SK-N-SH (cell line): Measurements from ENCODE around the gene PAQR7. TPM values are rescaled to one million over a fixed set of nuclear protein-coding genes. Genes with fewer than 3 reads are reported as not detected.

Source experiments
- CTCF ChIA-PET: fragments of 300-600, 350-600 bp; formaldehyde crosslinking; extraction: SDS; loops from one replicate; lab custom pipeline; 2021; lab: Yijun Ruan, JAX
- POLR2A ChIA-PET: fragments of 350-600 bp; sonication (Branson Sonifier 250); formaldehyde crosslinking; extraction: SDS; loops from one replicate; lab custom pipeline; 2020; ENCODE audit warnings: antibody characterized with exemption, inconsistent platforms; lab: Yijun Ruan, JAX
- DNase-seq: peaks from one replicate; pipeline ENCODE4 v3.0.0; 2012
- H2AFZ ChIP-seq: fragments of 200-600 bp; sonication (generic); 2 replicates; pipeline ENCODE4 v1.8.1; 2016; ENCODE audit warnings: antibody characterized with exemption, mild to moderate bottlenecking, low read depth
- H3F3A ChIP-seq: fragments of 200-600 bp; sonication (generic); replicated peaks from 2 replicates; pipeline ENCODE3; 2016; ENCODE audit warnings: antibody characterized with exemption, mild to moderate bottlenecking; ENCODE audit not compliant: insufficient read depth
- H3K27ac ChIP-seq, 2 experiments: fragments of 200-500 bp in 1 of 2; fragments of 200-600 bp in 1 of 2; sonication (Bioruptor generic) in 1 of 2; sonication (generic), shearing (Covaris generic) in 1 of 2; 2 replicates each; pipeline versions ENCODE4 v1.5.1 to v1.6.1; 2014 to 2016; ENCODE audit warnings: low read depth in 2 of 2, inconsistent platforms in 1 of 2, low read length in 1 of 2, mild to moderate bottlenecking in 1 of 2, mixed read lengths in 1 of 2
- H3K27me3 ChIP-seq: fragments of 200-600 bp; sonication (generic), shearing (Covaris generic); 2 replicates; pipeline ENCODE4 v1.6.1; 2016; ENCODE audit warnings: mixed run types; ENCODE audit not compliant: insufficient read depth
- H3K36me3 ChIP-seq, 2 experiments: fragments of 200-500 bp in 1 of 2; fragments of 200-600 bp in 1 of 2; sonication (Bioruptor generic) in 1 of 2; sonication (generic) in 1 of 2; replicated peaks in 1 of 2; 2 replicates each; pipeline versions ENCODE3 to v1.5.1; 2014 to 2016; ENCODE audit warnings: low read length in 1 of 2, mild to moderate bottlenecking in 1 of 2; ENCODE audit not compliant: insufficient read depth in 2 of 2, control insufficient read depth in 1 of 2
- H3K4me1 ChIP-seq, 2 experiments: fragments of 200-500 bp in 1 of 2; fragments of 200-600 bp in 1 of 2; sonication (Bioruptor generic) in 1 of 2; sonication (generic), shearing (Covaris generic) in 1 of 2; 2 replicates each; pipeline versions ENCODE4 v1.5.1 to v1.6.1; 2014 to 2016; ENCODE audit warnings: low read depth in 1 of 2, low read length in 1 of 2, mixed run types in 1 of 2; ENCODE audit not compliant: insufficient read depth in 2 of 2, control insufficient read depth in 1 of 2
- H3K4me2 ChIP-seq: fragments of 200-600 bp; sonication (generic), shearing (Covaris generic); 2 replicates; pipeline ENCODE4 v1.6.1; 2017; ENCODE audit warnings: mixed run types
- H3K4me3 ChIP-seq, 2 experiments: fragments of 200-500 bp in 1 of 2; fragments of 200-600 bp in 1 of 2; sonication (Bioruptor generic) in 1 of 2; sonication (generic), shearing (Covaris generic) in 1 of 2; 2 replicates each; pipeline versions ENCODE4 v1.5.1 to v1.8.1; 2014 to 2016; ENCODE audit warnings: low read depth in 2 of 2, inconsistent platforms in 1 of 2, low read length in 1 of 2, mild to moderate bottlenecking in 1 of 2, mixed read lengths in 1 of 2, moderate library complexity in 1 of 2
- H3K79me2 ChIP-seq: fragments of 200-600 bp; sonication (generic); 2 replicates; pipeline ENCODE4 v1.8.1; 2017; ENCODE audit warnings: mild to moderate bottlenecking; ENCODE audit not compliant: insufficient read depth
- H3K9ac ChIP-seq: fragments of 200-600 bp; sonication (generic); 2 replicates; pipeline ENCODE4 v1.6.1; 2017; ENCODE audit warnings: mixed run types
- H3K9me2 ChIP-seq: fragments of 200-600 bp; sonication (generic); 2 replicates; pipeline ENCODE4 v1.6.1; 2017; ENCODE audit warnings: mixed run types
- H3K9me3 ChIP-seq: fragments of 200-600 bp; sonication (generic); 2 replicates; pipeline ENCODE4 v1.6.1; 2017; ENCODE audit warnings: mixed run types, mild to moderate bottlenecking, moderate library complexity
- H4K20me1 ChIP-seq: fragments of 200-600 bp; sonication (generic); 2 replicates; pipeline ENCODE4 v1.6.1; 2017; ENCODE audit warnings: mild to moderate bottlenecking, mixed run types; ENCODE audit not compliant: insufficient read depth
- ELF1 ChIP-seq: IDR thresholded peaks from 2 replicates; pipeline ENCODE4 v1.4.0; 2012
- EP300 ChIP-seq, 2 experiments: IDR thresholded peaks; 2 replicates each; pipeline versions ENCODE4 v1.4.0 to v1.6.1; 2012; ENCODE audit warnings: borderline replicate concordance in 1 of 2, low read depth in 1 of 2, low read length in 1 of 2
- FOXJ3 ChIP-seq: sonication (generic); formaldehyde crosslinking; IDR thresholded peaks from 2 replicates; pipeline ENCODE4 v1.5.1; 2020; ENCODE audit warnings: mild to moderate bottlenecking, missing genetic modification reagents
- NFIC ChIP-seq: IDR thresholded peaks from 2 replicates; pipeline ENCODE4 v1.4.0; 2012; ENCODE audit warnings: borderline replicate concordance
- POLR2AphosphoS5 ChIP-seq: IDR thresholded peaks from 2 replicates; pipeline ENCODE4 v1.6.1; 2012; ENCODE audit warnings: low read depth, low read length
- RCOR1 ChIP-seq: fragments of 150-350 bp; IDR thresholded peaks from 2 replicates; pipeline ENCODE4 v1.6.1; 2017; ENCODE audit warnings: antibody characterized with exemption, low read length
- SMC3 ChIP-seq: IDR thresholded peaks from 2 replicates; pipeline ENCODE4 v1.6.1; 2012; ENCODE audit warnings: low read depth, low read length, improper control_type of control experiment
- TAF1 ChIP-seq: IDR thresholded peaks from 2 replicates; pipeline ENCODE4 v1.6.1; 2012; ENCODE audit warnings: low read depth, mild to moderate bottlenecking, low read length, moderate library complexity, borderline replicate concordance
- TEAD4 ChIP-seq: IDR thresholded peaks from 2 replicates; pipeline ENCODE4 v1.4.0; 2012; ENCODE audit warnings: mild to moderate bottlenecking, borderline replicate concordance; ENCODE audit not compliant: insufficient read depth
- YY1 ChIP-seq: IDR thresholded peaks from 2 replicates; pipeline ENCODE4 v1.4.0; 2012; ENCODE audit warnings: low read depth, mild to moderate bottlenecking
- WGBS: methylation state at CpG from one replicate; pipeline ENCODE4 v1.1.6; 2017; ENCODE audit warnings: low lambda C conversion rate; 5-methylcytosine and 5-hydroxymethylcytosine counted together
- polyA plus RNA-seq, 3 experiments: library from polyadenylated mRNA; depleted of rRNA; stranded (reverse); fragments of >200 nt; gene quantifications; 2 replicates each; pipeline ENCODE4 v1.2.3, GENCODE V29; 2012
- TF ChIP-seq, protein P1 (sequence below): fragments of 200-600 bp; sonication (generic); IDR thresholded peaks from 2 replicates; pipeline ENCODE4 v1.6.1; 2017; ENCODE audit warnings: antibody characterized with exemption, mild to moderate bottlenecking, moderate library complexity
- TF ChIP-seq, protein P2 (sequence below): fragments of 150-350 bp; IDR thresholded peaks from 2 replicates; pipeline ENCODE4 v1.6.1; 2016; ENCODE audit warnings: mild to moderate bottlenecking, low read depth, low read length
- TF ChIP-seq, protein P3 (sequence below): IDR thresholded peaks from 2 replicates; pipeline ENCODE4 v1.4.0; 2012; ENCODE audit warnings: low read depth
- TF ChIP-seq, protein P4 (sequence below): IDR thresholded peaks from 2 replicates; pipeline ENCODE4; 2012
- TF ChIP-seq, protein P5 (sequence below): IDR thresholded peaks from 2 replicates; pipeline ENCODE4 v1.4.0; 2012; ENCODE audit warnings: low read depth, borderline replicate concordance

Gene PAQR7
- polyA plus RNA-seq, 1 of the 3 experiments (the other 2 are of a cell fraction) = 5.6 TPM

DNA sequence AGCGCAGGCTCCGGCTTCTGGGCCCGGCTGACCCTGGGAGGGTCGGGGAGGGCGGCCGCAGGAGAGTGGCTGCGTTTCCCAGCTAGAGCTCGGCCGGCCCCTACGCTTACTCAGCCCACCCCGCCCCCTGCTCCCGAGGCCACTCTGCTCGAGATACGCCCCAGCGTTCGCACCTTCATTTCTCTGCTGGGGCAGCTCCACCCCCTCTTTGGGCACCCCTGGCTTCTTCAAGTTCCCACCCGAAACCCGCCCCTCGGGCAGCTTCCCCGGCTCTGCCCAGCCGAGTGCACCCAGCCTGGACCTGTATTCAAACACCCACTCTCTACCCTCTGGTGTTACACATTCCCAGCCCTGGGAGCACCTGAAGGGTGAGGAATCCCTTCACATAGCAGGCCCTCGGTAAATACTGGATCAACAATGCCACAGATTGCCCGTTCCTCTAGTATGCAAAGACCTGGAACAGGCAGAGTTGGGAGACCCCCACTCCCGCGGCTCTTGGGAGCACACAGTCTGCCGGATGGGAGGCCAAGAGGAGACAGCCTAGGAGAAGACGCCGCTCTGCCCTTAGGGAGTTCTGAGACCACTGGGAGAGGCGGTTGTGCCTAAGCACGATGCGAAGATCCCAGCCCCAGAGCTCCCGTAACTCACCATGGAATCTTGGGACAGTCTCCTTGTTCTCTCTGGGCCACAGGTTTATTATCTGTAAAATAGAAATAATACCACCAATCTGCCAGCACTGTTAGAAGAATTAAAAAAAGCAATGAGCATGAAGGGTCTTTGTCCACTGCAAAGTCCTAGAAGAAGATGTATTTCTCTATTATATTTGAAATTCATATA is 566 bp upstream of the PAQR7 start (continued):
- TF ChIP-seq, protein P1, sequence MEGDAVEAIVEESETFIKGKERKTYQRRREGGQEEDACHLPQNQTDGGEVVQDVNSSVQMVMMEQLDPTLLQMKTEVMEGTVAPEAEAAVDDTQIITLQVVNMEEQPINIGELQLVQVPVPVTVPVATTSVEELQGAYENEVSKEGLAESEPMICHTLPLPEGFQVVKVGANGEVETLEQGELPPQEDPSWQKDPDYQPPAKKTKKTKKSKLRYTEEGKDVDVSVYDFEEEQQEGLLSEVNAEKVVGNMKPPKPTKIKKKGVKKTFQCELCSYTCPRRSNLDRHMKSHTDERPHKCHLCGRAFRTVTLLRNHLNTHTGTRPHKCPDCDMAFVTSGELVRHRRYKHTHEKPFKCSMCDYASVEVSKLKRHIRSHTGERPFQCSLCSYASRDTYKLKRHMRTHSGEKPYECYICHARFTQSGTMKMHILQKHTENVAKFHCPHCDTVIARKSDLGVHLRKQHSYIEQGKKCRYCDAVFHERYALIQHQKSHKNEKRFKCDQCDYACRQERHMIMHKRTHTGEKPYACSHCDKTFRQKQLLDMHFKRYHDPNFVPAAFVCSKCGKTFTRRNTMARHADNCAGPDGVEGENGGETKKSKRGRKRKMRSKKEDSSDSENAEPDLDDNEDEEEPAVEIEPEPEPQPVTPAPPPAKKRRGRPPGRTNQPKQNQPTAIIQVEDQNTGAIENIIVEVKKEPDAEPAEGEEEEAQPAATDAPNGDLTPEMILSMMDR = no peak
- TF ChIP-seq TAF1 = no peak
- TF ChIP-seq SMC3 = no peak

DNA sequence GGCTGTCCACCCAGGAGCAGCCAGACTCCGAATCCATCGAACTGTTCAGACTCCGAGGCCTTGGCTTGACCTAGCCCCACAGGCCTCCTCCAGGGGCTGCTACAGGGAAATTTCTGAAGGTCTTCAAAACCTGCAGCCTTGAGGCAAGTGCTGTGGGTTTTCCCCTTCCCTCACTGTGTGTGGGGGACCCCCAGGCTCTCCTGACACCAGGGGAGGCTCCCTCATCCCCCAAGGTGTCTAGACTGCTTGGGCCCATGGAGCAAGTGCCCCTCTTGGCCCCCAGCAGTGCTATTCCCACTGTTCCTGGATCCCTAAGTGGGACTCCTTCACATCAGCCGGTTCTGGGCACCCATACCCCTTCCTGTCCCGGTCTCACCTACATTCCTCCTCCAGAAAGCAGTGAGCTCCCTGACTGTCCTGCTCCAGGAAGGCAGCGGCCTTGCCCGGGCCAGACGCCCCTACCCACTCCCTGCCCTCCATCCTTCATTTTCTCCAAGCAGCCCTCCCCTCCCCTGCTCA is 814 bp downstream of the PAQR7 start:
- H2AFZ ChIP-seq = peak overlapping the region; percentile 68; the same call in 1 of the 2 replicates
- peak overlapping the region; percentile 65 for H3K9ac ChIP-seq
- peaks cover 16% of the 10 kb centered on the region for H3F3A ChIP-seq
- peaks cover 13% of the 10 kb centered on the region for H3K79me2 ChIP-seq
- peaks cover 0 to 18% of the 10 kb centered on the region in 2 experiments; a peak in 1 of 4 replicates for H3K4me1 ChIP-seq
- H3K4me3 ChIP-seq = peak overlapping the region; percentile 62 to 66
- no peaks in the 10 kb centered on the region for H4K20me1 ChIP-seq
- ChIA-PET POLR2A (interaction anchor here (0.6 to 1.6 kb wide), 4 partner anchors 12 to 147 kb away, joined by 3 to 5 read pairs (median 4); partner anchors contain the start of genes EXTL1 and MTFR1L), CTCF (interaction anchor here (0.9 to 3.1 kb wide), 7 partner anchors 20 to 266 kb away, joined by 3 to 14 read pairs (median 3); partner anchors contain the start of gene PAFAH2)
- H3K36me3 ChIP-seq = no peaks in the 10 kb centered on the region
- H3K9me2 ChIP-seq = no peaks in the 10 kb centered on the region
- H3K9me3 ChIP-seq = no peaks in the 10 kb centered on the region
- H3K27me3 ChIP-seq = no peaks in the 10 kb centered on the region
- WGBS = 29% methylated on average over 4 of the region's 8 CpGs
- peak overlapping the region; percentile 8 to 48; a peak in 1 of 4 replicates for H3K27ac ChIP-seq
- TF ChIP-seq, protein P2, sequence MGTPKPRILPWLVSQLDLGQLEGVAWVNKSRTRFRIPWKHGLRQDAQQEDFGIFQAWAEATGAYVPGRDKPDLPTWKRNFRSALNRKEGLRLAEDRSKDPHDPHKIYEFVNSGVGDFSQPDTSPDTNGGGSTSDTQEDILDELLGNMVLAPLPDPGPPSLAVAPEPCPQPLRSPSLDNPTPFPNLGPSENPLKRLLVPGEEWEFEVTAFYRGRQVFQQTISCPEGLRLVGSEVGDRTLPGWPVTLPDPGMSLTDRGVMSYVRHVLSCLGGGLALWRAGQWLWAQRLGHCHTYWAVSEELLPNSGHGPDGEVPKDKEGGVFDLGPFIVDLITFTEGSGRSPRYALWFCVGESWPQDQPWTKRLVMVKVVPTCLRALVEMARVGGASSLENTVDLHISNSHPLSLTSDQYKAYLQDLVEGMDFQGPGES = no peak
- TF ChIP-seq FOXJ3 = no peak
- no peak for TF ChIP-seq TAF1
- no peak for TF ChIP-seq TEAD4
- TF ChIP-seq, protein P3, sequence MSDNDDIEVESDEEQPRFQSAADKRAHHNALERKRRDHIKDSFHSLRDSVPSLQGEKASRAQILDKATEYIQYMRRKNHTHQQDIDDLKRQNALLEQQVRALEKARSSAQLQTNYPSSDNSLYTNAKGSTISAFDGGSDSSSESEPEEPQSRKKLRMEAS = no peak
- no peak for TF ChIP-seq YY1
- DNase-seq = no peak
- peak overlapping the region; percentile 84 for H3K4me2 ChIP-seq

DNA sequence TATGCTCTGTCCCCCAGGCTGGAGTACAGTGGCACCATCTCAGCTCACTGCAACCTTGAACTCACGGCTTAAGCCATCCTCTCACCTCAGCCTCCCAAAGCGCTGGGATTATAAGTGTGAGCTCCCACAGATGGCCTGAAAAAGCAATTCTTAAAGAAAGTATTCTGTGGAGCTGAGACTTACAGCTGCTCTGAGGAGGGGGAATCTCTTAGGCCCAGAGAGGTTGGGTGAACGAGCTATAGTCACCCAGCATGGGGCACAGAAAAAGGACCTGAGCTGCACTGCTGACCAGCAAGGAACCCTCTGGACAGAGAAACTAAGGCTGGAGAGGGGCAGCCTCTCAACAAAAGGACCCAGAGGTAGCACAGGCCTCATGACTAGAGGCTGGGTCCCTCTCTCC is 1.3 kb downstream of the PAQR7 start:
- Histone ChIP-seq H3K9ac (peak overlapping the region; percentile 65), H3K79me2 (peaks cover 13% of the 10 kb centered on the region), H3K27ac (no peak overlapping the region; a peak in 1 of 4 replicates), H3K9me3 (no peaks in the 10 kb centered on the region), H3K4me3 (peak overlapping the region; percentile 62 to 66), H3K36me3 (no peaks in the 10 kb centered on the region), H3K27me3 (no peaks in the 10 kb centered on the region), H3F3A (peaks cover 16% of the 10 kb centered on the region), H2AFZ (no peak overlapping the region), H3K4me1 (peaks cover 0 to 14% of the 10 kb centered on the region in 2 experiments; a peak in 1 of 4 replicates), H3K4me2 (peak overlapping the region; percentile 84), H4K20me1 (no peaks in the 10 kb centered on the region), H3K9me2 (no peaks in the 10 kb centered on the region)
- DNase-seq = no peak
- CTCF ChIA-PET = interaction anchor here (0.9 to 3.1 kb wide), 4 partner anchors 21 to 265 kb away, joined by 3 to 14 read pairs (median 4); no protein-coding TSS in a partner anchor
- WGBS = 96% methylated on average over 3 of the region's 3 CpGs
- TF ChIP-seq TAF1 = no peak
- TF ChIP-seq FOXJ3 = no peak
- TF ChIP-seq, protein P4, sequence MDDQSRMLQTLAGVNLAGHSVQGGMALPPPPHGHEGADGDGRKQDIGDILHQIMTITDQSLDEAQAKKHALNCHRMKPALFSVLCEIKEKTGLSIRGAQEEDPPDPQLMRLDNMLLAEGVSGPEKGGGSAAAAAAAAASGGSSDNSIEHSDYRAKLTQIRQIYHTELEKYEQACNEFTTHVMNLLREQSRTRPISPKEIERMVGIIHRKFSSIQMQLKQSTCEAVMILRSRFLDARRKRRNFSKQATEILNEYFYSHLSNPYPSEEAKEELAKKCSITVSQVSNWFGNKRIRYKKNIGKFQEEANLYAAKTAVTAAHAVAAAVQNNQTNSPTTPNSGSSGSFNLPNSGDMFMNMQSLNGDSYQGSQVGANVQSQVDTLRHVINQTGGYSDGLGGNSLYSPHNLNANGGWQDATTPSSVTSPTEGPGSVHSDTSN = no peak
- TF ChIP-seq SMC3 = no peak
- TF ChIP-seq, protein P3 = no peak
- TF ChIP-seq, protein P2 = no peak
- TF ChIP-seq, protein P5, sequence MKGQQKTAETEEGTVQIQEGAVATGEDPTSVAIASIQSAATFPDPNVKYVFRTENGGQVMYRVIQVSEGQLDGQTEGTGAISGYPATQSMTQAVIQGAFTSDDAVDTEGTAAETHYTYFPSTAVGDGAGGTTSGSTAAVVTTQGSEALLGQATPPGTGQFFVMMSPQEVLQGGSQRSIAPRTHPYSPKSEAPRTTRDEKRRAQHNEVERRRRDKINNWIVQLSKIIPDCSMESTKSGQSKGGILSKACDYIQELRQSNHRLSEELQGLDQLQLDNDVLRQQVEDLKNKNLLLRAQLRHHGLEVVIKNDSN = no peak
- no peak for TF ChIP-seq ELF1
- no peak for TF ChIP-seq POLR2AphosphoS5
- TF ChIP-seq EP300 (IDR thresholded peaks at IDR 0.05; ENCODE audit: borderline replicate concordance in 1 of 2, low read depth in 1 of 2, low read length in 1 of 2) = no peak
- no peak for TF ChIP-seq NFIC
- no peak for TF ChIP-seq RCOR1
- POLR2A ChIA-PET = no interaction called here
